IPS-NIHi7 (cell line): Measurements from ENCODE around the gene CTDP1.
A peak's percentile ranks its signal among the peaks of the same experiment; 100 is the strongest.

Source experiments
- DNase-seq: peaks from one replicate; pipeline ENCODE4 v3.0.0; 2012; ENCODE audit warnings: mixed read lengths; ENCODE audit errors: extremely low spot score

Gene CTDP1, protein sequence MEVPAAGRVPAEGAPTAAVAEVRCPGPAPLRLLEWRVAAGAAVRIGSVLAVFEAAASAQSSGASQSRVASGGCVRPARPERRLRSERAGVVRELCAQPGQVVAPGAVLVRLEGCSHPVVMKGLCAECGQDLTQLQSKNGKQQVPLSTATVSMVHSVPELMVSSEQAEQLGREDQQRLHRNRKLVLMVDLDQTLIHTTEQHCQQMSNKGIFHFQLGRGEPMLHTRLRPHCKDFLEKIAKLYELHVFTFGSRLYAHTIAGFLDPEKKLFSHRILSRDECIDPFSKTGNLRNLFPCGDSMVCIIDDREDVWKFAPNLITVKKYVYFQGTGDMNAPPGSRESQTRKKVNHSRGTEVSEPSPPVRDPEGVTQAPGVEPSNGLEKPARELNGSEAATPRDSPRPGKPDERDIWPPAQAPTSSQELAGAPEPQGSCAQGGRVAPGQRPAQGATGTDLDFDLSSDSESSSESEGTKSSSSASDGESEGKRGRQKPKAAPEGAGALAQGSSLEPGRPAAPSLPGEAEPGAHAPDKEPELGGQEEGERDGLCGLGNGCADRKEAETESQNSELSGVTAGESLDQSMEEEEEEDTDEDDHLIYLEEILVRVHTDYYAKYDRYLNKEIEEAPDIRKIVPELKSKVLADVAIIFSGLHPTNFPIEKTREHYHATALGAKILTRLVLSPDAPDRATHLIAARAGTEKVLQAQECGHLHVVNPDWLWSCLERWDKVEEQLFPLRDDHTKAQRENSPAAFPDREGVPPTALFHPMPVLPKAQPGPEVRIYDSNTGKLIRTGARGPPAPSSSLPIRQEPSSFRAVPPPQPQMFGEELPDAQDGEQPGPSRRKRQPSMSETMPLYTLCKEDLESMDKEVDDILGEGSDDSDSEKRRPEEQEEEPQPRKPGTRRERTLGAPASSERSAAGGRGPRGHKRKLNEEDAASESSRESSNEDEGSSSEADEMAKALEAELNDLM

GRCh38 chr18:79679552-79680099 is at the start of gene CTDP1:
Gene CTDP1, plus strand, starts transcription at chr18:79679803. Its CDS starts 145 bp downstream, at chr18:79679948.
- peak; percentile 87 for DNase-seq

GRCh38 chr18:79630281-79631095 is 49.1 kb upstream of the CTDP1 start:
- DNase-seq = no peak

- DNase-seq = no peak
Observed at GRCh38 chr18:79631096-79631507, 48.5 kb upstream of the CTDP1 start.

DNA sequence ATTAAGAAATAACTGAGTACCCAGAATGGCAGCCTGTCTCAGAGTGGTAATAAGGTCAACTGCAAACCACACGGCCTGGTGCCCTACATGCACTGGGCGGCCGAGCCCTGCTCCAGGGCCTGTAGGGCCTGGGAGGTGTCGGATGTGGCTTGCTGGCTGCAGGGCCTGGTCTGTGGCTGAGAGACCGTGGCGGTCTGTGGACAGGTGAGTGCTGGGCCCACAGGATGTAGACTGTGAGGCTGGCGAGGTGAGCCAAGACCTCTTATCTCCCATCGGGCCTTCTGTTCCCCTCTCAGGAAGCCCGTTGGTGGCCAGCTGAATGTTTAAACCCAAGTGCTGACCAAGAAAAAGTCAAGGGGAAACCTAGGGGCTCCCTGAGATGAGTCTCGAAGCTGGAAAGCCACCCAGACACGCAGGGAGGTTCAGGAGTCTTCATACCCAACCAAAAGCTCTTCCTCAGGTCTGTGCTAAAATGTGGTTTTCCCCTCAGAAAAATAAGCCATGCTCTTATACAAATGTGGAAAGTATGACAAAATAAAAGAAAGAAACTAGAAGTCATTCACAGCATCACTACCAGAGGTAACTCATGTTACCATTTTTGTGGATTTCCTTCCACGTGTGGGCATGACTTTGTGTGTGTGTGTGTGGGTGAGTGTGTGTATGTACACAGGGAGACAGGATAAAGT is 47.7 kb upstream of the CTDP1 start:
- no peak for DNase-seq

DNA sequence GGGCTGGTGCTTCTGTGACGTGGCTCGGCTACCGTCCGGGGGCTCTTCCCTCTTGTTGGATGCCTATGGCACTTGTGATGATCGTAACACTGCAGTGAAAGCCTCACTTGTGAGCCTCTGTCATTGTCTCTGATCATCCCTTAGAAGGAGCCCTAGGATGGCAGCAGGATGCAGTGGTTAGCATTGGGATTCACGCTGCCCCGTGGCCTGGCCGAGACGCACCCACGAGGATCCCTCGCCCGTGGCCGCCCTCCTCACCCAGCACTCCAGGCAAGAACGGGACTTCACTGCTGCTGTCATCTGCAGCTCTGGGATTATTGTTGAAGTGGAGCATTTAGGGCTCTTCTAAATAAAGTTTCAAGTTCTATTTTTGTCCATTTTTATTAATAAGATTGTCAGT is 46.8 kb upstream of the CTDP1 start:
- no peak for DNase-seq

DNA sequence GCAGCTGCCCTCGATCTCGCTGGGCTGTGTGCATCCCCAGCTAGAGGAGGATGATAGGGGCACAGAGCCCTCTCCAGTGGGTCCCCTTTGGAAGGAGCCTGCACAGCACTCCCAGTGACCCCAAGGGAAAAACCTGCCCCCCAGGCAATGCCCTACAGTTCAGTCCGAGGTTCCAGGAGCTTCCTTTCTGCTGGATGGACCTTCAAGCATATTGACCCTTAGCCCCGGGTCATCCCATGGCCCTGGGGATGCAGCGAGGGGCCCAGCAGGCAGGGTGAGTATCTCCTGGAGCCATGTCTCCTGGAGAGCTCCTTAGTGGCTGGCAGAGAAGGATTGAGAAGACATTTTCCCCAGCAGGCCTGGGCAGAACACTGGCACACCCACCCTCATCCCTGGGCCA is 45.4 kb upstream of the CTDP1 start:
- DNase-seq = no peak

- no peak for DNase-seq
Observed at GRCh38 chr18:79634593-79635426, 44.8 kb upstream of the CTDP1 start.

DNA sequence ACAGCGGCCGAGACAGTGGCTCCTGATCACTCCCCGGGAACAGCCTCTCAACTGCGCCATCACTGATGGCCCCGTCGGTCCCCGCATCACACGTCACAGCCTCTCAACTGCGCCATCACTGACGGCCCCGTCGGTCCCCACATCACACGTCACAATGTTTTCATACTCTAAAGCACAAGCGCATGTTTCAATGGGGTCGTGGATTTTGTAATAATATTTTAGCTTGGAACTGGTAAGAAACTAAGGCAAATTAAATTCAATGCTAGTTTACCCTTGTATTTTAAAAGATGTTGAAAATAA is 44.2 kb upstream of the CTDP1 start:
- DNase-seq = no peak

GRCh38 chr18:79637181-79637920 is 42.3 kb upstream of the CTDP1 start:
- peak; percentile 55 for DNase-seq

- no peak for DNase-seq
Observed at GRCh38 chr18:79637921-79638909, 41.4 kb upstream of the CTDP1 start.

- no peak for DNase-seq
Observed at GRCh38 chr18:79639072-79639829, 40.4 kb upstream of the CTDP1 start.

- DNase-seq = no peak
Observed at GRCh38 chr18:79640064-79640672, 39.4 kb upstream of the CTDP1 start.

GRCh38 chr18:79640875-79641274 is 38.7 kb upstream of the CTDP1 start:
- DNase-seq = no peak

DNA sequence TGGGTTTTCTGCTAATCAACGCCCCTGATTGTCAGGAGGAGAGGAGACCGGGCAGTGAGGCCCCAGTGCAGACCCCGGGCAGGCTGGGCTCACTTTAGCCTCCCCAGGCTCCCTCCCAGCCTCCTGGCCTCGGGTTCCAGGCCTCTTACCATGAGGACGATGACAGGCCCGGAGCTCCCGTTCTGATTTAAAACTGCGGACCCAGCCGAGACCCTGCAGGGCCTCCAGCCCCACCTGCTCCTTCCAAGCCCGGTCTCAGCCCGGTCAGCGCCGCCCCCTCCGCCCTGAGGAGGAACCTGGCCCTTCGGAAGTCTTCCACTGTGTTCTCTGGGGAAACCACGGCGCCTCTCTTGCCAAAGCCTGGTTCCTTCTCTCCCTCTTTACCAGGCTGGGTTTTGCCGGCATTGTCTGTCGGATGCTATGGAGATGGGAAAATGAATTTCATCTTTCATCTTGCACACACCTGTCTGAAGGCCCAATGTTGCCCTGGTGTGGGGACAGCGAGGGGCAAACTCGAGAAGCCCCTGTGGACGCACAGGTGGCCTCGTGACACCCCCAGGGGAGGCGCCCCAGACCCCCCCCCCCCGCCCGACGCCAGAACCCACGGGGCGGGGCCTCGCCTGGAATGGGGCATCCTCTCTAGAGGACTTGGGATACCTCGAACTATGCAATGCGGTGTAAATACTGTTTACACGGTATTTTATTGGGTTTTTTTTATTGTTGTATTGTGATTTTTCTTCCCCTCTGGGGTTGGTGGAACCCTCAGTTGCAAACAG is 37.7 kb upstream of the CTDP1 start:
- no peak for DNase-seq

DNA sequence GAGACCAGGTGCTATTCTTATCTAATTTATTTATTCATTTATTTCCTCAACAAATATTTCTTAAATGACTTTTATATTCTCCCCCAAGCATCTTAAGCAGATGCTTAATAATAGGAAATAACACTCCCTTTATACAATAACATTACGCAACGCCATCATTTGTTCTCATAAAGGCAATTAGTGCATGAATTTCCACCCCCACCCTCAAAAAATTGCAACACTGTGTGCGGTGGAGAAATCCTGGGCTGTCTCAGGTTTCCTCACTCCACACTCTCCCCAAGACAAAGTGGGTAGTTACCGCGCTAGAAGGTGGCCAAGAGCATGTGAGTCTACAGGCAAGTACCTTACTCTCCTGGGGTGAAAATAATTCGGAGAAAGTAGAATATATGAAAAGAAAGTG is 37.0 kb upstream of the CTDP1 start:
- DNase-seq = no peak
